Activated CD4-positive, alpha-beta T cell treated with anti-CD3 and anti-CD28 coated beads for 4 hours (primary cell): ENCODE data around the gene ATP5ME.

Experiments used
- DNase-seq, 2 donors: peaks; one replicate each; pipeline ENCODE4 v3.0.0-alpha.2; 2020

ATP5ME gene

GRCh38 chr4:632196-632790, 41.8 kb downstream of the ATP5ME start:
- DNase-seq: no peak

- DNase-seq: no peak
Observed at GRCh38 chr4:630656-631055, 43.4 kb downstream of the ATP5ME start.

GRCh38 chr4:629915-630641, 44.0 kb downstream of the ATP5ME start:
- no peak for DNase-seq

- no peak for DNase-seq
Observed at GRCh38 chr4:629636-629914, 44.5 kb downstream of the ATP5ME start.

GRCh38 chr4:628821-629635, 45.0 kb downstream of the ATP5ME start:
- DNase-seq: no peak

GRCh38 chr4:628311-628741, 45.8 kb downstream of the ATP5ME start:
- no peak for DNase-seq

GRCh38 chr4:627347-628125, 46.5 kb downstream of the ATP5ME start:
- DNase-seq: no peak

- DNase-seq: no peak
Observed at GRCh38 chr4:626201-627091, 47.6 kb downstream of the ATP5ME start.

- no peak for DNase-seq
Observed at GRCh38 chr4:625631-626161, 48.4 kb downstream of the ATP5ME start.

GRCh38 chr4:624705-625590, 49.1 kb downstream of the ATP5ME start, which contains the start of gene PDE6B:
Gene PDE6B (plus strand): TSS chr4:625573. CDS start chr4:625627, 54 bp downstream.
- DNase-seq: no peak

- DNase-seq: no peak
Observed at GRCh38 chr4:623914-624566, 50.0 kb downstream of the ATP5ME start.

- DNase-seq: no peak
Observed at GRCh38 chr4:622996-623913, 50.8 kb downstream of the ATP5ME start.
